H1 (cell line): ENCODE data around the gene GPR25. TPM values are rescaled to one million over a fixed set of nuclear protein-coding genes. Genes with fewer than 3 reads are reported as not detected.

Source experiments
- CTCF ChIA-PET: fragments of 300-600 bp; sonication (Branson Sonifier 250); formaldehyde crosslinking; loops from one replicate; lab custom pipeline; 2021; ENCODE audit not compliant: partially characterized antibody; lab: Charles Lee
- POLR2A ChIA-PET: fragments of 300-600 bp; sonication (Branson Sonifier 250); formaldehyde crosslinking; loops from one replicate; lab custom pipeline; 2021; ENCODE audit warnings: inconsistent platforms; ENCODE audit not compliant: partially characterized antibody; lab: Charles Lee
- DNase-seq, 2 experiments: peaks; one replicate each; pipeline versions ENCODE4 v3.0.0 to v3.0.0-alpha.2; 2010 to 2022; ENCODE audit warnings: low spot score in 2 of 2, low read depth in 1 of 2, mixed read lengths in 1 of 2
- FAIRE-seq: peaks from 2 replicates; lab custom pipeline; 2011; peaks lifted over from hg19 to GRCh38; lab: Jason Lieb, UNC
- H2AFZ ChIP-seq: 2 replicates; pipeline ENCODE4 v1.8.1; 2012; ENCODE audit warnings: low read length, inconsistent platforms
- H2AK5ac ChIP-seq: 2 replicates; pipeline ENCODE4 v1.6.1; 2013; ENCODE audit warnings: low read depth, low read length
- H2BK120ac ChIP-seq: replicated peaks from 2 replicates; pipeline ENCODE3; 2013; ENCODE audit warnings: low read depth, low read length, inconsistent platforms
- H2BK12ac ChIP-seq: 2 replicates; pipeline ENCODE4 v1.6.1; 2013; ENCODE audit warnings: low read depth, low read length
- H2BK15ac ChIP-seq: 2 replicates; pipeline ENCODE4 v1.6.1; 2013; ENCODE audit warnings: low read length
- H2BK20ac ChIP-seq: 2 replicates; pipeline ENCODE4 v1.6.1; 2013; ENCODE audit warnings: low read length
- H2BK5ac ChIP-seq: 2 replicates; pipeline ENCODE4 v1.6.1; 2013; ENCODE audit warnings: low read depth, low read length
- H3K14ac ChIP-seq: 2 replicates; pipeline ENCODE4 v1.6.1; 2013; ENCODE audit warnings: inconsistent platforms; ENCODE audit not compliant: insufficient read length
- H3K18ac ChIP-seq: 2 replicates; pipeline ENCODE4 v1.6.1; 2013; ENCODE audit warnings: low read length; ENCODE audit errors: extremely low read depth
- H3K23ac ChIP-seq: 2 replicates; pipeline ENCODE4 v1.6.1; 2013; ENCODE audit warnings: inconsistent platforms; ENCODE audit not compliant: insufficient read length
- H3K23me2 ChIP-seq: 2 replicates; pipeline ENCODE4 v1.6.1; 2013; ENCODE audit warnings: low read depth, low read length
- H3K27ac ChIP-seq: 2 replicates; pipeline ENCODE4 v1.6.1; 2011; ENCODE audit warnings: low read depth, low read length, inconsistent platforms
- H3K27me3 ChIP-seq, 4 experiments: replicated peaks in 1 of 4; 1 replicate in 1 of 4; 2 replicates in 3 of 4; pipeline versions ENCODE4 v1.6.1 to v1.8.1; 2011 to 2013; ENCODE audit warnings: low read length in 3 of 4, mild to moderate bottlenecking in 3 of 4, inconsistent platforms in 2 of 4, mixed read lengths in 2 of 4, moderate library complexity in 1 of 4; ENCODE audit not compliant: control insufficient read depth in 3 of 4, insufficient read depth in 3 of 4; ENCODE audit errors: extremely low read depth in 1 of 4
- H3K36me3 ChIP-seq, 4 experiments: 2 replicates each; pipeline versions ENCODE4 v1.6.1 to v1.8.1; 2011 to 2013; ENCODE audit warnings: mild to moderate bottlenecking in 4 of 4, low read length in 3 of 4, moderate library complexity in 2 of 4, control low read depth in 1 of 4, inconsistent platforms in 1 of 4; ENCODE audit not compliant: insufficient read depth in 4 of 4, control insufficient read depth in 2 of 4
- H3K4ac ChIP-seq: replicated peaks from 2 replicates; pipeline ENCODE3; 2013; ENCODE audit warnings: low read length, low read depth, mixed read lengths, inconsistent platforms; ENCODE audit not compliant: insufficient read length
- H3K4me1 ChIP-seq, 4 experiments: replicated peaks in 1 of 4; 1 replicate in 1 of 4; 2 replicates in 3 of 4; pipeline versions ENCODE4 v1.6.1 to v1.8.1; 2011 to 2013; ENCODE audit warnings: low read length in 3 of 4, inconsistent platforms in 2 of 4, mixed read lengths in 1 of 4; ENCODE audit not compliant: insufficient read depth in 4 of 4, control insufficient read depth in 3 of 4
- H3K4me2 ChIP-seq, 2 experiments: 2 replicates each; pipeline versions ENCODE4 v1.6.1 to v1.8.1; 2011 to 2013; ENCODE audit warnings: low read depth in 2 of 2, low read length in 2 of 2, control low read depth in 1 of 2, inconsistent platforms in 1 of 2, mild to moderate bottlenecking in 1 of 2; ENCODE audit not compliant: insufficient read depth in 1 of 2
- H3K4me3 ChIP-seq, 4 experiments: fragments of 200-600, 300-600 bp in 1 of 4; sonication (generic), shearing (Covaris generic), sonication (Bioruptor Twin) in 1 of 4; 2 replicates each; pipeline versions ENCODE4 v1.5.1 to v1.8.1; 2011 to 2016; ENCODE audit warnings: low read length in 4 of 4, low read depth in 3 of 4, control low read depth in 2 of 4, inconsistent platforms in 2 of 4, mild to moderate bottlenecking in 2 of 4, mixed read lengths in 1 of 4, moderate library complexity in 1 of 4; ENCODE audit not compliant: insufficient read depth in 2 of 4; ENCODE audit errors: extremely low read depth in 1 of 4
- H3K56ac ChIP-seq: replicated peaks from 2 replicates; pipeline ENCODE3; 2013; ENCODE audit warnings: low read depth, mild to moderate bottlenecking, mixed read lengths, low read length, inconsistent platforms; ENCODE audit not compliant: insufficient read length
- H3K79me1 ChIP-seq: 2 replicates; pipeline ENCODE4 v1.6.1; 2013; ENCODE audit warnings: low read depth, low read length, control low read depth
- H3K79me2 ChIP-seq, 2 experiments: 2 replicates each; pipeline versions ENCODE4 v1.6.1 to v1.8.1; 2012 to 2013; ENCODE audit warnings: low read length in 2 of 2, mild to moderate bottlenecking in 2 of 2, inconsistent platforms in 1 of 2; ENCODE audit not compliant: insufficient read depth in 2 of 2, control insufficient read depth in 1 of 2
- H3K9ac ChIP-seq, 4 experiments: replicated peaks in 1 of 4; 1 replicate in 1 of 4; 2 replicates in 3 of 4; pipeline versions ENCODE4 v1.6.1 to v1.8.1; 2011 to 2013; ENCODE audit warnings: low read depth in 3 of 4, low read length in 3 of 4, control low read depth in 2 of 4, mild to moderate bottlenecking in 2 of 4, moderate library complexity in 2 of 4, inconsistent platforms in 1 of 4; ENCODE audit errors: extremely low read depth in 1 of 4
- H3K9me3 ChIP-seq, 2 experiments: 2 replicates each; pipeline versions ENCODE4 v1.6.1 to v1.8.1; 2012 to 2013; ENCODE audit warnings: mild to moderate bottlenecking in 2 of 2, moderate library complexity in 2 of 2, control low read depth in 1 of 2, inconsistent platforms in 1 of 2, low read depth in 1 of 2, low read length in 1 of 2, mixed read lengths in 1 of 2; ENCODE audit not compliant: insufficient read depth in 2 of 2
- H4K20me1 ChIP-seq, 2 experiments: replicated peaks in 1 of 2; 2 replicates each; pipeline versions ENCODE3 to v1.8.1; 2011 to 2013; ENCODE audit warnings: inconsistent platforms in 2 of 2, low read length in 2 of 2, mild to moderate bottlenecking in 1 of 2; ENCODE audit not compliant: insufficient read depth in 2 of 2, control insufficient read depth in 1 of 2
- H4K5ac ChIP-seq: 2 replicates; pipeline ENCODE4 v1.6.1; 2013; ENCODE audit warnings: low read length, low read depth, mixed read lengths, inconsistent platforms; ENCODE audit not compliant: insufficient read length
- H4K8ac ChIP-seq: 2 replicates; pipeline ENCODE4 v1.8.0; 2013; ENCODE audit warnings: mild to moderate bottlenecking, moderate library complexity, low read length, inconsistent platforms; ENCODE audit not compliant: insufficient read depth; ENCODE audit errors: extremely low read depth
- H4K91ac ChIP-seq: replicated peaks from 2 replicates; pipeline ENCODE3; 2013; ENCODE audit warnings: low read length, mixed read lengths, inconsistent platforms; ENCODE audit not compliant: insufficient read length
- FOSL1 ChIP-seq: IDR thresholded peaks from 2 replicates; pipeline ENCODE4 v1.6.1; 2011; ENCODE audit warnings: mild to moderate bottlenecking, low read depth, low read length, moderate library complexity; ENCODE audit not compliant: insufficient read depth
- GABPA ChIP-seq: IDR thresholded peaks from 2 replicates; pipeline ENCODE4 v1.6.1; 2011; ENCODE audit warnings: mild to moderate bottlenecking, low read length, moderate library complexity, borderline replicate concordance; ENCODE audit not compliant: insufficient read depth
- HDAC6 ChIP-seq: IDR thresholded peaks from one replicate; pipeline ENCODE4 v1.7.1; 2012; ENCODE audit warnings: low read depth, mild to moderate bottlenecking, inconsistent platforms, low read length, moderate library complexity
- WGBS, 2 experiments: shearing (Covaris generic) in 1 of 2; methylation state at CpG; one replicate each; pipeline versions ENCODE4 v1.1.6 to v1.1.7; 2013 to 2015; ENCODE audit warnings: low lambda C conversion rate in 2 of 2, mixed read lengths in 2 of 2, inconsistent platforms in 1 of 2, low coverage in 1 of 2, missing lambda C conversion rate in 1 of 2; ENCODE audit not compliant: insufficient replicate concordance in 2 of 2, insufficient coverage in 1 of 2, insufficient read length in 1 of 2; ENCODE audit errors: extremely low coverage in 1 of 2, missing lambda C conversion rate in 1 of 2; 5-methylcytosine and 5-hydroxymethylcytosine counted together
- polyA plus RNA-seq, 7 experiments: library from polyadenylated mRNA; depleted of rRNA in 3 of 7; stranded (reverse) in 5 of 7; unstranded in 2 of 7; fragments of >200 nt in 5 of 7; fragments of 200-250 nt in 2 of 7; gene quantifications; 1 replicate in 5 of 7; 2 replicates in 1 of 7; 4 replicates in 1 of 7; pipeline versions ENCODE4 v1.2.1 to v1.2.3, GENCODE V29; 2011 to 2013; ENCODE audit warnings: missing spikeins in 2 of 7, mixed read lengths in 2 of 7
- total RNA-seq: library from RNA; stranded (reverse); fragmentation: NEBNext Ultra II Directional; extraction: Animal tissue kit (Norgen Biotek cat#: 25700); gene quantifications from 2 replicates; pipeline ENCODE4 v1.2.1, GENCODE V29; 2021

Gene GPR25
- total and polyA plus RNA-seq, 2 of the 8 experiments (the other 6 are each of a cell fraction or from before 2014, with no cell fraction given), result not detected

DNA sequence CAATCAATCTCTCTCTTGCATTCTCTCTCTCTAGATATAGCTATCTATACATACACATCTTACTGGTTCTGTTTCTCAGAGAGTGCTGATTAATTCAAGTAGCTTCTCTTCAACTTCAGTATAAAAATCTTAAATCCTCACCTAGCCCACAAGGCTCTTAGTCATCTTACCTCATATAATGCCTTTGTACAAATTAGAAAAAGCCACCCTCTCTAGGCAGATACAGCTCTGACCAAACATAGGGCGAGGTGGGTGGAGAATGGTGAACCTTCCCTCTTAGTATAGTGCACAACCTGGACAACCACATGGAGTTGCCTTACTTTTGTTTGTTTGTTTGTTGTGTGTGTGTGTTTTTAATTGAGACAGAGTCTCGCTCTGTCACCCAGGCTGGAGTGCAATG lies 16.8 kb downstream of the GPR25 start:
- H2BK20ac ChIP-seq, result no peak overlapping the region
- no peak overlapping the region for H3K4ac ChIP-seq
- H4K91ac ChIP-seq, result no peak overlapping the region
- H3K9me3 ChIP-seq, result no peaks in the 10 kb centered on the region
- no peak overlapping the region for H2BK120ac ChIP-seq
- no peaks in the 10 kb centered on the region for H3K36me3 ChIP-seq
- H3K23me2 ChIP-seq, result peaks cover 8% of the 10 kb centered on the region
- H3K27me3 ChIP-seq, result no peaks in the 10 kb centered on the region
- no peak overlapping the region for H2BK5ac ChIP-seq
- no peak overlapping the region for H2AFZ ChIP-seq
- 90% methylated on average over 2 of the region's 2 CpGs; no CpG with 5 or more reads in 1 of the 2 experiments for WGBS, 2 experiments
- no peak overlapping the region for H2BK12ac ChIP-seq
- no peak for DNase-seq
- no peak overlapping the region for H3K18ac ChIP-seq
- H4K20me1 ChIP-seq, result peaks cover 0 to 3% of the 10 kb centered on the region in 2 experiments
- H2AK5ac ChIP-seq, result no peak overlapping the region
- H4K8ac ChIP-seq, result no peak overlapping the region
- no peak overlapping the region for H3K14ac ChIP-seq
- no peak overlapping the region for H3K23ac ChIP-seq
- TF ChIP-seq HDAC6, result no peak
- TF ChIP-seq GABPA, result no peak
- no peak for TF ChIP-seq FOSL1
- H3K4me3 ChIP-seq, result no peak overlapping the region
- no peak overlapping the region for H2BK15ac ChIP-seq
- no peak overlapping the region for H3K56ac ChIP-seq
- no peak overlapping the region for H3K27ac ChIP-seq
- no peak overlapping the region for H3K9ac ChIP-seq
- H3K4me1 ChIP-seq, result peaks cover 13 to 34% (median 24%) of the 10 kb centered on the region in 4 experiments
- peaks cover 0 to 25% of the 10 kb centered on the region in 2 experiments; a peak in 3 of 4 replicates for H3K79me2 ChIP-seq
- ChIA-PET CTCF (interaction anchor here (0.7 to 8.6 kb wide), 9 partner anchors 10 to 267 kb away, joined by 3 to 47 read pairs (median 8); no protein-coding TSS in a partner anchor), POLR2A (interaction anchor here (0.7 to 11.2 kb wide), 5 partner anchors 11 to 133 kb away, joined by 3 to 208 read pairs (median 31); no protein-coding TSS in a partner anchor)
- H4K5ac ChIP-seq, result no peak overlapping the region
- H3K79me1 ChIP-seq, result peaks cover 7% of the 10 kb centered on the region
- FAIRE-seq, result no peak
- no peak overlapping the region; a peak in 1 of 4 replicates for H3K4me2 ChIP-seq
